GM12878 (cell line): Measurements from ENCODE around the gene VIPR1.

Experiments used
- EP300 ChIP-seq, 2 experiments: fragments of 150-350 bp in 1 of 2; IDR thresholded peaks; 2 replicates each; pipeline ENCODE4 v1.6.1; 2011 to 2012; ENCODE audit warnings: low read depth in 2 of 2, low read length in 2 of 2, borderline replicate concordance in 1 of 2, improper control_type of control experiment in 1 of 2, inconsistent platforms in 1 of 2; ENCODE audit not compliant: control insufficient read depth in 1 of 2
- ESRRA ChIP-seq: IDR thresholded peaks from 2 replicates; pipeline ENCODE4 v1.6.1; 2012; ENCODE audit warnings: mild to moderate bottlenecking, low read length, improper control_type of control experiment
- FOXK2 ChIP-seq: fragments of 450-650 bp; IDR thresholded peaks from 2 replicates; pipeline ENCODE4 v1.6.1; 2017; ENCODE audit warnings: mild to moderate bottlenecking, moderate library complexity
- JUND ChIP-seq: IDR thresholded peaks from 2 replicates; pipeline ENCODE4 v1.6.1; 2012; ENCODE audit warnings: low read depth, mild to moderate bottlenecking, low read length, improper control_type of control experiment, moderate library complexity
- KDM1A ChIP-seq: fragments of 200-600 bp; sonication (generic); IDR thresholded peaks from 2 replicates; pipeline ENCODE4 v1.6.1; 2016; ENCODE audit warnings: borderline replicate concordance
- MXI1 ChIP-seq: fragments of 150-350 bp; IDR thresholded peaks from 2 replicates; pipeline ENCODE4 v1.6.1; 2011; ENCODE audit warnings: low read depth, mild to moderate bottlenecking, inconsistent platforms, low read length, improper control_type of control experiment
- RFX5 ChIP-seq: IDR thresholded peaks from 2 replicates; pipeline ENCODE4 v1.6.1; 2011; ENCODE audit warnings: low read depth, low read length, improper control_type of control experiment
- SUPT20H ChIP-seq: IDR thresholded peaks from 2 replicates; pipeline ENCODE4 v1.6.1; 2011; ENCODE audit warnings: low read depth, mild to moderate bottlenecking, low read length, moderate library complexity, borderline replicate concordance; ENCODE audit not compliant: control insufficient read depth
- TAF1 ChIP-seq: IDR thresholded peaks from 2 replicates; pipeline ENCODE4 v1.6.1; 2011; ENCODE audit warnings: mild to moderate bottlenecking, low read depth, low read length, borderline replicate concordance
- YY1 ChIP-seq: IDR thresholded peaks from 2 replicates; pipeline ENCODE4 v1.6.1; 2011; ENCODE audit warnings: low read depth, mild to moderate bottlenecking, low read length
- TF ChIP-seq, protein P1 (sequence below): IDR thresholded peaks from 2 replicates; pipeline ENCODE4 v1.6.1; 2011; ENCODE audit warnings: borderline replicate concordance, low read depth, mild to moderate bottlenecking, moderate library complexity, mixed read lengths, low read length; ENCODE audit not compliant: insufficient read depth; ENCODE audit errors: extremely low read length
- TF ChIP-seq, protein P2 (sequence below), 3 experiments: IDR thresholded peaks in 2 of 3; conservative IDR thresholded peaks in 1 of 3; 2 replicates each; pipeline ENCODE4 v1.5.1; 2011; ENCODE audit warnings: low read depth in 3 of 3, low read length in 3 of 3, mild to moderate bottlenecking in 3 of 3, control low read depth in 2 of 3, moderate library complexity in 2 of 3, inconsistent platforms in 1 of 3, mixed read lengths in 1 of 3; ENCODE audit not compliant: control insufficient read depth in 2 of 3, insufficient read depth in 1 of 3; ENCODE audit errors: extremely low read depth in 1 of 3

DNA sequence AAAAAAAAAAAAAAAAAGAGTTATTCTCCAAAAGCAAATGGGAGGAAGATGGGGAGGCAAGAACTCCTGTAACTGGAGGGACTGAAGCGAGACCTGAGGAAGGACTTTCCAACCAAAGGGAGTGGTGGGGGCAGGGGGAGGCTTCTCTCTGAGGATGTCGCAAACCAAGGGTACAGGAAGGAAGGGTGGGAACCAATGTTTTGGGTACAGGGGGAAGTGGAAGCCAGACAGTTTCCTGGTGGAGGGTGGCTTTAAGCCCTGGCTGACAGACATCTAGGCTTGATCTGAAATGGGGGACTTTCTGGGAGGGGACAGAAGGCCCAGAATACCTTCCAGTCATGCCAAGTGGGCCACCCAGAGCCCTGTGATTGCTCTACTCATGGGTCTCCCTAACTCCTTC is 27.0 kb downstream of the VIPR1 start:
- TF ChIP-seq TAF1: no peak
- TF ChIP-seq ESRRA: no peak
- TF ChIP-seq EP300 (IDR thresholded peaks at IDR 0.05; ENCODE audit: borderline replicate concordance in 1 of 2, control insufficient read depth in 1 of 2, low read depth in 2 of 2, low read length in 2 of 2): no peak
- TF ChIP-seq, protein P1, sequence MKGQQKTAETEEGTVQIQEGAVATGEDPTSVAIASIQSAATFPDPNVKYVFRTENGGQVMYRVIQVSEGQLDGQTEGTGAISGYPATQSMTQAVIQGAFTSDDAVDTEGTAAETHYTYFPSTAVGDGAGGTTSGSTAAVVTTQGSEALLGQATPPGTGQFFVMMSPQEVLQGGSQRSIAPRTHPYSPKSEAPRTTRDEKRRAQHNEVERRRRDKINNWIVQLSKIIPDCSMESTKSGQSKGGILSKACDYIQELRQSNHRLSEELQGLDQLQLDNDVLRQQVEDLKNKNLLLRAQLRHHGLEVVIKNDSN: no peak
- TF ChIP-seq YY1: no peak
- TF ChIP-seq RFX5: no peak
- TF ChIP-seq, protein P2, sequence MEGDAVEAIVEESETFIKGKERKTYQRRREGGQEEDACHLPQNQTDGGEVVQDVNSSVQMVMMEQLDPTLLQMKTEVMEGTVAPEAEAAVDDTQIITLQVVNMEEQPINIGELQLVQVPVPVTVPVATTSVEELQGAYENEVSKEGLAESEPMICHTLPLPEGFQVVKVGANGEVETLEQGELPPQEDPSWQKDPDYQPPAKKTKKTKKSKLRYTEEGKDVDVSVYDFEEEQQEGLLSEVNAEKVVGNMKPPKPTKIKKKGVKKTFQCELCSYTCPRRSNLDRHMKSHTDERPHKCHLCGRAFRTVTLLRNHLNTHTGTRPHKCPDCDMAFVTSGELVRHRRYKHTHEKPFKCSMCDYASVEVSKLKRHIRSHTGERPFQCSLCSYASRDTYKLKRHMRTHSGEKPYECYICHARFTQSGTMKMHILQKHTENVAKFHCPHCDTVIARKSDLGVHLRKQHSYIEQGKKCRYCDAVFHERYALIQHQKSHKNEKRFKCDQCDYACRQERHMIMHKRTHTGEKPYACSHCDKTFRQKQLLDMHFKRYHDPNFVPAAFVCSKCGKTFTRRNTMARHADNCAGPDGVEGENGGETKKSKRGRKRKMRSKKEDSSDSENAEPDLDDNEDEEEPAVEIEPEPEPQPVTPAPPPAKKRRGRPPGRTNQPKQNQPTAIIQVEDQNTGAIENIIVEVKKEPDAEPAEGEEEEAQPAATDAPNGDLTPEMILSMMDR (IDR thresholded peaks at IDR 0.05 in 2 of 3, conservative IDR thresholded peaks at IDR 0.05 in 1 of 3; ENCODE audit: control insufficient read depth in 2 of 3, extremely low read depth in 1 of 3, insufficient read depth in 1 of 3, low read depth in 3 of 3, low read length in 3 of 3): no peak
- TF ChIP-seq FOXK2: no peak
- no peak for TF ChIP-seq KDM1A
- TF ChIP-seq JUND: no peak
- no peak for TF ChIP-seq MXI1
- no peak for TF ChIP-seq SUPT20H
